Transverse colon (tissue), 3 donors: Measurements from ENCODE around the gene PRDM11.

Source experiments
- CTCF ChIP-seq, 5 experiments: fragments of 200-600 bp in 3 of 5; fragments of 450-650 bp in 2 of 5; sonication (generic) in 3 of 5; IDR thresholded peaks; 1 replicate in 2 of 5; 2 replicates in 3 of 5; pipeline ENCODE4 v1.5.1; 2016 to 2017; ENCODE audit warnings: antibody characterized with exemption in 5 of 5, inconsistent platforms in 3 of 5, mild to moderate bottlenecking in 2 of 5, moderate library complexity in 1 of 5
- POLR2A ChIP-seq: fragments of 450-650 bp; IDR thresholded peaks from one replicate; pipeline ENCODE4 v1.6.1; 2016; ENCODE audit warnings: antibody characterized with exemption, mild to moderate bottlenecking, moderate library complexity

DNA sequence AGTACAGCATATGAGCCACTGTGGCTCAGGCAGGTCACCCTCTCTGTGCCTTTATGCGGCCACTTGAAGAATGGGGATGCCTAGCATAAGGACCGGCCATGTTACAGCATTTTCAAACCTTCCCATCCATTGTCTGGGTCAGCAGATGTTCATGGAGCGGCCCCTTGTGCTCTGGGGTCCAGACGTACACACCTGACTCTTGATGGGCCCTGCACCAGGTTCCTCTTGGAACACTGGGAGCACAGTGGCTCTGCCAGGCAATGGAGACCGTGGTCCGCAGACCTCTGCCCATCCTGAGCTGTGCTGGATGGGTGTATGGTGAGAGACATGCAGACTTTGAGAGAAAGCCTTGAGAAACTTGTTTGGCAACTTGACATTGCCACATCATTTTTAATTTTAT, 9.8 kb downstream of the PRDM11 start:
- TF ChIP-seq POLR2A (no peak), CTCF (IDR thresholded peaks at IDR 0.05) (no peak)
